ENCODE data around the gene CFAP20DC.
"Not testable (repeated sequence)": the region's sequence is repeated elsewhere in the genome, so short reads cannot be mapped to it uniquely, and the experiment has no call there.

Gene CFAP20DC

GRCh38 chr3:59023612-59024011, 26.2 kb downstream of the CFAP20DC start:
- no peak for DNase-seq (ENCODE audit: low spot score)

GRCh38 chr3:59017617-59017984, 32.2 kb downstream of the CFAP20DC start:
- DNase-seq (ENCODE audit: low spot score): no peak

- no peak for DNase-seq (ENCODE audit: low spot score)
Observed at GRCh38 chr3:59016930-59017616, 32.8 kb downstream of the CFAP20DC start.

- DNase-seq (ENCODE audit: low spot score): no peak
Observed at GRCh38 chr3:59013611-59014010, 36.2 kb downstream of the CFAP20DC start.

- DNase-seq (ENCODE audit: low spot score): no peak
Observed at GRCh38 chr3:59006634-59007517, 42.9 kb downstream of the CFAP20DC start.

- no peak for DNase-seq (ENCODE audit: low spot score)
Observed at GRCh38 chr3:59001675-59002074, 48.1 kb downstream of the CFAP20DC start.

- no peak for DNase-seq (ENCODE audit: low spot score)
Observed at GRCh38 chr3:58999774-59000160, 50.1 kb downstream of the CFAP20DC start.

- DNase-seq (ENCODE audit: low spot score): no peak
Observed at GRCh38 chr3:58999134-58999773, 50.6 kb downstream of the CFAP20DC start.

- DNase-seq (ENCODE audit: low spot score): peak; percentile 69
Observed at GRCh38 chr3:58998476-58999117, 51.2 kb downstream of the CFAP20DC start.

GRCh38 chr3:58996730-58997129, 53.1 kb downstream of the CFAP20DC start:
- no peak for DNase-seq (ENCODE audit: low spot score)

- peak; percentile 59 for DNase-seq (ENCODE audit: low spot score)
Observed at GRCh38 chr3:58994746-58995330, 55.0 kb downstream of the CFAP20DC start.

- no peak for DNase-seq (ENCODE audit: low spot score)
Observed at GRCh38 chr3:58993547-58993946, 56.3 kb downstream of the CFAP20DC start.

- DNase-seq (ENCODE audit: low spot score): no peak
Observed at GRCh38 chr3:58991623-58992022, 58.2 kb downstream of the CFAP20DC start.

- DNase-seq (ENCODE audit: low spot score): no peak
Observed at GRCh38 chr3:58991026-58991425, 58.8 kb downstream of the CFAP20DC start.

GRCh38 chr3:58989955-58990354, 59.9 kb downstream of the CFAP20DC start:
- DNase-seq (ENCODE audit: low spot score): no peak

- DNase-seq (ENCODE audit: low spot score): no peak
Observed at GRCh38 chr3:58989163-58989562, 60.7 kb downstream of the CFAP20DC start.

GRCh38 chr3:58988041-58988440, 61.8 kb downstream of the CFAP20DC start:
- DNase-seq (ENCODE audit: low spot score): no peak

GRCh38 chr3:58986654-58987053, 63.2 kb downstream of the CFAP20DC start:
- no peak for DNase-seq (ENCODE audit: low spot score)

GRCh38 chr3:58979840-58980239, 70.0 kb downstream of the CFAP20DC start:
- DNase-seq (ENCODE audit: low spot score): no peak

GRCh38 chr3:58973796-58974195, 76.0 kb downstream of the CFAP20DC start:
- DNase-seq (ENCODE audit: low spot score): no peak

GRCh38 chr3:58967866-58968265, 82.0 kb downstream of the CFAP20DC start:
- DNase-seq (ENCODE audit: low spot score): not testable (repeated sequence)

GRCh38 chr3:58965865-58966264, 84.0 kb downstream of the CFAP20DC start:
- DNase-seq (ENCODE audit: low spot score): no peak

Measured in activated CD4-positive, alpha-beta T cell treated with anti-CD3 and anti-CD28 coated beads, Interleukin-2, Interleukin-4, amounts not matched to agents 100 ng/mL and 50 ng/mL, durations not matched to agents 16 hours and 8 hours (primary cell).